NCI-H2171 treated with DMSO at 0.1 percent for 48 hours (cell line): ENCODE data around the gene HOXB5.

Experiments
- DNase-seq: peaks from one replicate; lab custom pipeline; 2025; lab: John Stamatoyannopoulos, UW

The HOXB5 gene

GRCh38 chr17:48559122-48559839 lies 34.3 kb downstream of the HOXB5 start:
- no peak for DNase-seq

GRCh38 chr17:48558831-48559121 lies 34.8 kb downstream of the HOXB5 start:
- DNase-seq, result no peak

- no peak for DNase-seq
Measured at GRCh38 chr17:48558057-48558830, 35.3 kb downstream of the HOXB5 start.

- DNase-seq, result no peak
Measured at GRCh38 chr17:48556576-48557401, 36.8 kb downstream of the HOXB5 start.

GRCh38 chr17:48556229-48556575 lies 37.4 kb downstream of the HOXB5 start:
- DNase-seq, result no peak

GRCh38 chr17:48555258-48556228 lies 38.0 kb downstream of the HOXB5 start:
- DNase-seq, result no peak

- no peak for DNase-seq
Measured at GRCh38 chr17:48554412-48555257, 38.9 kb downstream of the HOXB5 start.

- no peak for DNase-seq
Measured at GRCh38 chr17:48553826-48554225, 39.8 kb downstream of the HOXB5 start.

- no peak for DNase-seq
Measured at GRCh38 chr17:48553190-48553547, 40.4 kb downstream of the HOXB5 start.

- no peak for DNase-seq
Measured at GRCh38 chr17:48552466-48553189, 41.0 kb downstream of the HOXB5 start.

GRCh38 chr17:48551596-48552465 lies 41.7 kb downstream of the HOXB5 start:
- no peak for DNase-seq

- DNase-seq, result no peak
Measured at GRCh38 chr17:48551214-48551555, 42.4 kb downstream of the HOXB5 start.

GRCh38 chr17:48550502-48551213 lies 42.9 kb downstream of the HOXB5 start:
- no peak for DNase-seq

- DNase-seq, result no peak
Measured at GRCh38 chr17:48549914-48550501, 43.6 kb downstream of the HOXB5 start.

GRCh38 chr17:48549281-48549630 lies 44.3 kb downstream of the HOXB5 start:
- no peak for DNase-seq

GRCh38 chr17:48548523-48549280 lies 44.9 kb downstream of the HOXB5 start:
- DNase-seq, result no peak

- DNase-seq, result no peak
Measured at GRCh38 chr17:48547808-48548522, 45.6 kb downstream of the HOXB5 start.
